K562 (cell line): ENCODE measurements around the gene VAMP4. TPM values are rescaled to one million over a fixed set of nuclear protein-coding genes. Genes with fewer than 3 reads are reported as not detected.

ENCODE experiments used
- EP400 ChIP-seq: fragments of 450-650 bp; IDR thresholded peaks from 2 replicates; pipeline ENCODE4 v1.6.1; 2017; ENCODE audit warnings: antibody characterized with exemption, mild to moderate bottlenecking, moderate library complexity
- ESRRA ChIP-seq: fragments of 450-650 bp; IDR thresholded peaks from 2 replicates; pipeline ENCODE4 v1.6.1; 2014; ENCODE audit warnings: low read depth, mild to moderate bottlenecking, moderate library complexity, borderline replicate concordance
- FOXP4 ChIP-seq: sonication (generic); formaldehyde crosslinking; IDR thresholded peaks from 2 replicates; pipeline ENCODE4 v1.8.0; 2022; ENCODE audit warnings: mild to moderate bottlenecking, missing genetic modification reagents, borderline replicate concordance
- GATAD2B ChIP-seq: fragments of 450-650 bp; IDR thresholded peaks from 2 replicates; pipeline ENCODE4 v1.6.1; 2017; ENCODE audit warnings: mild to moderate bottlenecking, borderline replicate concordance
- GTF2A2 ChIP-seq: IDR thresholded peaks from 2 replicates; pipeline ENCODE4 v1.6.1; 2016; ENCODE audit warnings: mild to moderate bottlenecking, missing genetic modification characterization, missing compliant biosample characterization
- GTF2E2 ChIP-seq: fragments of 200-800 bp; sonication (Bioruptor generic); IDR thresholded peaks from 2 replicates; pipeline ENCODE4 v1.6.1; 2016; ENCODE audit warnings: missing genetic modification characterization, missing compliant biosample characterization
- HSF4 ChIP-seq: fragments of 250-450 bp; sonication (Bioruptor Pico); IDR thresholded peaks from 2 replicates; pipeline ENCODE4 v2.1.2; 2022; ENCODE audit warnings: mild to moderate bottlenecking, moderate library complexity, borderline replicate concordance
- MEIS2 ChIP-seq: fragments of 450-650 bp; IDR thresholded peaks from 2 replicates; pipeline ENCODE4 v1.6.1; 2014; ENCODE audit warnings: mild to moderate bottlenecking; ENCODE audit not compliant: partially characterized antibody
- NCOA2 ChIP-seq, 2 experiments: fragments of 450-650 bp; IDR thresholded peaks; 2 replicates each; pipeline ENCODE4 v1.6.1; 2018; ENCODE audit warnings: mild to moderate bottlenecking in 2 of 2, moderate library complexity in 1 of 2; ENCODE audit not compliant: partially characterized antibody in 2 of 2
- OTX1 ChIP-seq: fragments of 450-650 bp; formaldehyde crosslinking; IDR thresholded peaks from 2 replicates; pipeline ENCODE4 v1.4.0; 2022; ENCODE audit warnings: mild to moderate bottlenecking
- RUNX1 ChIP-seq: sonication (generic); IDR thresholded peaks from 2 replicates; pipeline ENCODE4 v1.6.1; 2016; ENCODE audit warnings: antibody characterized with exemption, low read depth
- SMARCE1 ChIP-seq: fragments of 450-650 bp; IDR thresholded peaks from 2 replicates; pipeline ENCODE4 v1.7.1; 2016; ENCODE audit warnings: mild to moderate bottlenecking
- SP2 ChIP-seq: IDR thresholded peaks from 2 replicates; pipeline ENCODE4 v1.6.1; 2011; ENCODE audit warnings: mild to moderate bottlenecking, low read depth, low read length, moderate library complexity; ENCODE audit not compliant: poor library complexity, severe bottlenecking; ENCODE audit errors: extremely low read depth
- TFE3 ChIP-seq: fragments of 450-650 bp; formaldehyde crosslinking; IDR thresholded peaks from 2 replicates; pipeline ENCODE4 v1.4.0; 2020; ENCODE audit warnings: mild to moderate bottlenecking, mixed read lengths
- TOE1 ChIP-seq, 2 experiments: fragments of 450-650 bp in 1 of 2; sonication (generic) in 1 of 2; formaldehyde crosslinking in 1 of 2; IDR thresholded peaks; 2 replicates each; pipeline versions ENCODE4 v1.7.1 to v1.8.0; 2016 to 2022; ENCODE audit warnings: borderline replicate concordance in 2 of 2, mild to moderate bottlenecking in 2 of 2, antibody characterized with exemption in 1 of 2, inconsistent platforms in 1 of 2, low read depth in 1 of 2, missing genetic modification reagents in 1 of 2, moderate library complexity in 1 of 2
- TRIM24 ChIP-seq, 2 experiments: fragments of 450-650 bp; IDR thresholded peaks; 2 replicates each; pipeline ENCODE4 v1.6.1; 2016
- YY1 ChIP-seq, 3 experiments: IDR thresholded peaks; 2 replicates each; pipeline ENCODE4 v1.6.1; 2011; ENCODE audit warnings: low read length in 2 of 3, mild to moderate bottlenecking in 2 of 3, moderate library complexity in 2 of 3, borderline replicate concordance in 1 of 3, control low read depth in 1 of 3, low read depth in 1 of 3; ENCODE audit not compliant: insufficient read depth in 3 of 3, insufficient replicate concordance in 2 of 3, control insufficient read depth in 1 of 3, insufficient read length in 1 of 3; ENCODE audit errors: extremely low read depth in 1 of 3
- ZBTB8A ChIP-seq: fragments of 450-650 bp; IDR thresholded peaks from 2 replicates; pipeline ENCODE4 v1.6.1; 2018; ENCODE audit warnings: mild to moderate bottlenecking, moderate library complexity; ENCODE audit not compliant: partially characterized antibody
- ZC3H8 ChIP-seq: fragments of 450-650 bp; IDR thresholded peaks from 2 replicates; pipeline ENCODE4 v1.6.1; 2017
- ZFP36 ChIP-seq: fragments of 150-350 bp; IDR thresholded peaks from 2 replicates; pipeline ENCODE4 v1.6.1; 2018; ENCODE audit warnings: low read length, low read depth; ENCODE audit not compliant: partially characterized antibody
- ZNF165 ChIP-seq: fragments of 250-450 bp; sonication (Bioruptor Pico); IDR thresholded peaks from 2 replicates; pipeline ENCODE4 v1.4.0; 2020; ENCODE audit warnings: borderline replicate concordance
- ZNF174 ChIP-seq: fragments of 250-450 bp; sonication (Bioruptor Pico); IDR thresholded peaks from 2 replicates; pipeline ENCODE4 v1.4.0; 2020; ENCODE audit warnings: mild to moderate bottlenecking
- ZNF408 ChIP-seq: fragments of 250-450 bp; sonication (Bioruptor Pico); IDR thresholded peaks from 2 replicates; pipeline ENCODE4 v1.4.0; 2020; ENCODE audit warnings: low read depth, mild to moderate bottlenecking, moderate library complexity
- ZNF561 ChIP-seq: fragments of 450-650 bp; formaldehyde crosslinking; conservative IDR thresholded peaks from 2 replicates; pipeline ENCODE4 v1.4.0; 2020; ENCODE audit warnings: mild to moderate bottlenecking, moderate library complexity
- ZNF764 ChIP-seq: fragments of 250-450 bp; sonication (Bioruptor Pico); IDR thresholded peaks from 2 replicates; pipeline ENCODE4 v1.4.0; 2020; ENCODE audit warnings: low read depth, mild to moderate bottlenecking, moderate library complexity
- ZSCAN32 ChIP-seq: fragments of 450-650 bp; formaldehyde crosslinking; IDR thresholded peaks from 2 replicates; pipeline ENCODE4 v1.4.0; 2020; ENCODE audit warnings: mild to moderate bottlenecking, moderate library complexity
- polyA plus RNA-seq, 8 experiments: library from polyadenylated mRNA; depleted of rRNA in 4 of 8; stranded (reverse) in 5 of 8; unstranded in 3 of 8; fragments of >200 nt; fragmentation: Nextera tagmentation in 2 of 8; fragmentation: Illumina TruSeq in 1 of 8; extraction: Ambion mirVana in 2 of 8; extraction: Trizol in 1 of 8; gene quantifications; 2 replicates each; pipeline versions ENCODE4 v1.2.1 to v1.2.3, GENCODE V29; 2011 to 2014; ENCODE audit warnings: inconsistent platforms in 1 of 8, missing spikeins in 1 of 8
- total RNA-seq, 7 experiments: library from RNA; depleted of rRNA in 6 of 7; stranded (reverse); fragments of >200 nt in 6 of 7; fragmentation: Illumina TruSeq in 2 of 7; extraction: Trizol in 2 of 7; gene quantifications; 2 replicates each; pipeline versions ENCODE4 v1.2.1 to v1.2.3, GENCODE V29; 2011 to 2021; ENCODE audit warnings: low replicate concordance in 1 of 7

VAMP4 gene
- total and polyA plus RNA-seq, 9 of the 15 experiments (the other 6 are each of a cell fraction or from before 2014, with no cell fraction given), result 3.3 to 21.4 (median 11.9) TPM

GRCh38 chr1:171781176-171781875 lies 39.5 kb upstream of the VAMP4 start, which contains the start of gene METTL13 (continued):
- peak; percentile 7 for TF ChIP-seq MEIS2
- TF ChIP-seq ZNF764 (CRISPR knock-in tag), result no peak
- TF ChIP-seq GTF2E2 (tag), result no peak
- no peak for TF ChIP-seq HSF4 (CRISPR knock-in tag)
- peak; percentile 63 for TF ChIP-seq SP2
- TF ChIP-seq TRIM24 (IDR thresholded peaks at IDR 0.05), result no peak
- TF ChIP-seq OTX1 (CRISPR knock-in tag), result peak; percentile 96
- TF ChIP-seq GATAD2B, result no peak
- TF ChIP-seq ZNF174 (CRISPR knock-in tag), result no peak
- TF ChIP-seq ZSCAN32 (CRISPR knock-in tag), result no peak
- TF ChIP-seq ZFP36, result no peak
- TF ChIP-seq EP400, result peak; percentile 93
- no peak for TF ChIP-seq ZBTB8A
- no peak for TF ChIP-seq RUNX1
- TF ChIP-seq FOXP4 (CRISPR knock-in tag), result no peak
- TF ChIP-seq ZC3H8, result no peak
- peak; percentile 2; the same call in 1 of the 2 replicates for TF ChIP-seq SMARCE1
- TF ChIP-seq ESRRA, result peak; percentile 89
- TF ChIP-seq TFE3 (CRISPR knock-in tag), result peak; percentile 32
- no peak for TF ChIP-seq GTF2A2
- no peak for TF ChIP-seq ZNF561 (CRISPR knock-in tag)
- TF ChIP-seq ZNF165 (CRISPR knock-in tag), result no peak
- TF ChIP-seq ZNF408, result no peak
- TF ChIP-seq YY1 (IDR thresholded peaks at IDR 0.05; ENCODE audit: borderline replicate concordance in 1 of 3, control insufficient read depth in 1 of 3, extremely low read depth in 1 of 3, insufficient read depth in 3 of 3, insufficient read length in 1 of 3, insufficient replicate concordance in 2 of 3, low read depth in 1 of 3, low read length in 2 of 3), result peak in 2 of 3 experiments; percentile 17 to 62
- no peak for TF ChIP-seq NCOA2 (IDR thresholded peaks at IDR 0.05; ENCODE audit: partially characterized antibody in 2 of 2)
- TF ChIP-seq TOE1 (IDR thresholded peaks at IDR 0.05; ENCODE audit: borderline replicate concordance), result peak; percentile 75
- TF ChIP-seq TOE1 (CRISPR knock-in tag; IDR thresholded peaks at IDR 0.05; ENCODE audit: borderline replicate concordance, low read depth), result peak; percentile 14; the same call in 1 of the 2 replicates
